C4-2B (cell line): ENCODE data around the gene RAB22A.

ENCODE experiments used
- ZFX ChIP-seq: fragments of 450-650 bp; IDR thresholded peaks from 2 replicates; pipeline ENCODE4 v1.6.1; 2017
- TF ChIP-seq, protein P1 (sequence below): fragments of 450-650 bp; conservative IDR thresholded peaks from 2 replicates; pipeline ENCODE4 v1.5.1; 2017; ENCODE audit warnings: mild to moderate bottlenecking

DNA sequence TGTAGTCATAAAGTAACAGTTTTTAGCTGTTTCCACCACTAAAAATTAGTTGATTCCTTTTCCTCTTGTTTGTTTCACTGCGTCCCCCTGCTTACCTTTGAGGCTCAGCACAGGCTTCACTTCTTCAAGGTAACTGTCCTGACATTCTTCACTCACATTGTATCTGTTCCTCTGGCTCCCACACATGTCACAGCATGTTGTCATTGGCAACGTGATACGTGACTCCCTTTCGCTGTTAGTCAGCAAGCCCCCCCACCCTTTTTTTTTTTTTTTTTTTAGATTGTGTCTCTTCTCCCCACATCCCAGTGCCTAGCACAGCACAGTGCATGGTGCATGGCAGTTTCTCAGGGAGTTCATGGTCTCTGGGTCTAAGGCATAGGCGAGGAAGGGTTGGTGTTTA lies 92.8 kb downstream of the RAB22A start:
- TF ChIP-seq, protein P1, sequence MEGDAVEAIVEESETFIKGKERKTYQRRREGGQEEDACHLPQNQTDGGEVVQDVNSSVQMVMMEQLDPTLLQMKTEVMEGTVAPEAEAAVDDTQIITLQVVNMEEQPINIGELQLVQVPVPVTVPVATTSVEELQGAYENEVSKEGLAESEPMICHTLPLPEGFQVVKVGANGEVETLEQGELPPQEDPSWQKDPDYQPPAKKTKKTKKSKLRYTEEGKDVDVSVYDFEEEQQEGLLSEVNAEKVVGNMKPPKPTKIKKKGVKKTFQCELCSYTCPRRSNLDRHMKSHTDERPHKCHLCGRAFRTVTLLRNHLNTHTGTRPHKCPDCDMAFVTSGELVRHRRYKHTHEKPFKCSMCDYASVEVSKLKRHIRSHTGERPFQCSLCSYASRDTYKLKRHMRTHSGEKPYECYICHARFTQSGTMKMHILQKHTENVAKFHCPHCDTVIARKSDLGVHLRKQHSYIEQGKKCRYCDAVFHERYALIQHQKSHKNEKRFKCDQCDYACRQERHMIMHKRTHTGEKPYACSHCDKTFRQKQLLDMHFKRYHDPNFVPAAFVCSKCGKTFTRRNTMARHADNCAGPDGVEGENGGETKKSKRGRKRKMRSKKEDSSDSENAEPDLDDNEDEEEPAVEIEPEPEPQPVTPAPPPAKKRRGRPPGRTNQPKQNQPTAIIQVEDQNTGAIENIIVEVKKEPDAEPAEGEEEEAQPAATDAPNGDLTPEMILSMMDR = no peak
- TF ChIP-seq ZFX = no peak
